Measurements from ENCODE around the gene CD151.

CD151 gene

GRCh38 chr11:870127-870413 lies 37.3 kb downstream of the CD151 start:
- no peak overlapping the region for H3K27ac ChIP-seq
- TF ChIP-seq CTCF (conservative IDR thresholded peaks at IDR 0.05) = peak; percentile 42

GRCh38 chr11:870418-870817 lies 37.7 kb downstream of the CD151 start:
- no peak for TF ChIP-seq CTCF (conservative IDR thresholded peaks at IDR 0.05)

GRCh38 chr11:871472-871871 lies 38.7 kb downstream of the CD151 start:
- no peak for TF ChIP-seq CTCF (conservative IDR thresholded peaks at IDR 0.05)
- no peak overlapping the region for H3K27ac ChIP-seq

More at GRCh38 chr11:870418-870817, 37.7 kb downstream of the CD151 start:
- H3K27ac ChIP-seq = no peak overlapping the region

GRCh38 chr11:872799-873198 lies 40.0 kb downstream of the CD151 start:
- no peak for TF ChIP-seq CTCF (conservative IDR thresholded peaks at IDR 0.05)
- no peak overlapping the region for H3K27ac ChIP-seq

- no peak overlapping the region for H3K27ac ChIP-seq
- TF ChIP-seq CTCF (conservative IDR thresholded peaks at IDR 0.05) = no peak
Measured at GRCh38 chr11:873706-874105, 41.0 kb downstream of the CD151 start.

- no peak for TF ChIP-seq CTCF (conservative IDR thresholded peaks at IDR 0.05)
- H3K27ac ChIP-seq = no peak overlapping the region
Measured at GRCh38 chr11:875203-875602, 42.5 kb downstream of the CD151 start.

- TF ChIP-seq CTCF (conservative IDR thresholded peaks at IDR 0.05) = no peak
- H3K27ac ChIP-seq = no peak overlapping the region
Measured at GRCh38 chr11:875769-876301, 43.1 kb downstream of the CD151 start.

GRCh38 chr11:876545-876944 lies 43.8 kb downstream of the CD151 start:
- H3K27ac ChIP-seq = no peak overlapping the region
- no peak for TF ChIP-seq CTCF (conservative IDR thresholded peaks at IDR 0.05)

Data from VCaP (cell line).